CD14-positive monocyte (primary cell): ENCODE results near the gene ANXA11. TPM values are rescaled to one million over a fixed set of nuclear protein-coding genes. Genes with fewer than 3 reads are reported as not detected.
A peak's percentile ranks its signal among the peaks of the same experiment; 100 is the strongest.

Source experiments
- DNase-seq, 3 donors: peaks; one replicate each; pipeline ENCODE4 v3.0.0-alpha.2; 2011 to 2022
- H2AFZ ChIP-seq: 2 replicates; pipeline ENCODE4 v1.6.0; 2012; ENCODE audit warnings: mild to moderate bottlenecking, low read depth, low read length, inconsistent platforms; ENCODE audit not compliant: insufficient read depth, poor library complexity, severe bottlenecking
- H3K27ac ChIP-seq, 2 donors: 1 replicate in 1 of 2; 2 replicates in 1 of 2; pipeline ENCODE4 v1.5.1; 2012 to 2013; ENCODE audit warnings: low read length in 2 of 2, control low read depth in 1 of 2, inconsistent platforms in 1 of 2, low read depth in 1 of 2, mild to moderate bottlenecking in 1 of 2
- H3K27me3 ChIP-seq, 2 donors: one replicate each; pipeline versions ENCODE4 v1.6.0 to v1.6.1; 2011 to 2013; ENCODE audit warnings: low read length in 2 of 2; ENCODE audit not compliant: control insufficient read depth in 2 of 2, insufficient read depth in 2 of 2
- H3K36me3 ChIP-seq, 2 donors: replicated peaks in 1 of 2; 1 replicate in 1 of 2; 2 replicates in 1 of 2; pipeline versions ENCODE4 v1.5.1 to v1.6.1; 2012 to 2013; ENCODE audit warnings: low read length in 2 of 2, control low read depth in 1 of 2, inconsistent platforms in 1 of 2, mild to moderate bottlenecking in 1 of 2; ENCODE audit not compliant: insufficient read depth in 2 of 2, control insufficient read depth in 1 of 2
- H3K4me1 ChIP-seq, 2 donors: 1 replicate in 1 of 2; 2 replicates in 1 of 2; pipeline versions ENCODE4 v1.5.1 to v1.6.1; 2012 to 2013; ENCODE audit warnings: low read length in 2 of 2, control low read depth in 1 of 2, inconsistent platforms in 1 of 2, mild to moderate bottlenecking in 1 of 2, moderate library complexity in 1 of 2; ENCODE audit not compliant: insufficient read depth in 2 of 2, control insufficient read depth in 1 of 2
- H3K4me2 ChIP-seq: replicated peaks from 2 replicates; pipeline ENCODE3; 2012; ENCODE audit warnings: low read length, moderate library complexity, mild to moderate bottlenecking; ENCODE audit not compliant: poor library complexity, severe bottlenecking; ENCODE audit errors: extremely low read depth
- H3K4me3 ChIP-seq, 3 experiments: fragments of 200-600 bp in 1 of 3; sonication (generic) in 1 of 3; replicated peaks in 1 of 3; 1 replicate in 2 of 3; 2 replicates in 1 of 3; pipeline ENCODE4 v1.5.1; 2011 to 2013; ENCODE audit warnings: low read length in 3 of 3, mild to moderate bottlenecking in 3 of 3, control low read depth in 2 of 3, low read depth in 2 of 3, inconsistent platforms in 1 of 3, moderate library complexity in 1 of 3
- H3K79me2 ChIP-seq: 2 replicates; pipeline ENCODE4 v1.6.0; 2012; ENCODE audit warnings: mild to moderate bottlenecking, control low read depth, inconsistent platforms, low read length, moderate library complexity; ENCODE audit not compliant: insufficient read depth
- H3K9ac ChIP-seq: 2 replicates; pipeline ENCODE4 v1.6.0; 2017; ENCODE audit warnings: low read length, mild to moderate bottlenecking; ENCODE audit not compliant: insufficient read depth, poor library complexity, severe bottlenecking
- H3K9me3 ChIP-seq, 2 donors: replicated peaks in 1 of 2; 1 replicate in 1 of 2; 2 replicates in 1 of 2; pipeline versions ENCODE4 v1.5.1 to v1.6.1; 2012 to 2013; ENCODE audit warnings: low read length in 2 of 2, control low read depth in 1 of 2; ENCODE audit not compliant: control insufficient read depth in 1 of 2, insufficient read depth in 1 of 2
- H4K20me1 ChIP-seq: 2 replicates; pipeline ENCODE4 v1.6.0; 2012; ENCODE audit warnings: mild to moderate bottlenecking, low read length, control low read depth, moderate library complexity; ENCODE audit not compliant: insufficient read depth
- H3K27ac Mint-ChIP-seq, 7 donors: one replicate each; pipeline ENCODE4 v1.8.0; 2020; ENCODE audit warnings: mild to moderate bottlenecking in 7 of 7, mixed read lengths in 7 of 7, moderate library complexity in 6 of 7, inconsistent platforms in 2 of 7
- H3K27me3 Mint-ChIP-seq, 3 donors: one replicate each; pipeline ENCODE4 v1.8.0; 2021 to 2022; ENCODE audit warnings: low read depth in 3 of 3, mild to moderate bottlenecking in 3 of 3, mixed read lengths in 3 of 3, moderate library complexity in 3 of 3, inconsistent platforms in 1 of 3
- H3K36me3 Mint-ChIP-seq, 2 donors: one replicate each; pipeline ENCODE4 v1.8.0; 2020; ENCODE audit warnings: mixed read lengths in 2 of 2, inconsistent platforms in 1 of 2, mild to moderate bottlenecking in 1 of 2
- H3K4me1 Mint-ChIP-seq: one replicate; pipeline ENCODE4 v1.8.0; 2020; ENCODE audit warnings: mild to moderate bottlenecking, mixed read lengths
- H3K4me3 Mint-ChIP-seq, 2 donors: one replicate each; pipeline ENCODE4 v1.8.0; 2020; ENCODE audit warnings: mild to moderate bottlenecking in 2 of 2, mixed read lengths in 2 of 2, moderate library complexity in 1 of 2
- H3K9me3 Mint-ChIP-seq, 7 donors: one replicate each; pipeline ENCODE4 v1.8.0; 2020 to 2022; ENCODE audit warnings: mixed read lengths in 7 of 7, mild to moderate bottlenecking in 6 of 7, moderate library complexity in 6 of 7, inconsistent platforms in 2 of 7
- WGBS: methylation state at CpG from one replicate; pipeline ENCODE4 v1.1.5; 2013; ENCODE audit warnings: missing lambda C conversion rate; ENCODE audit not compliant: insufficient coverage; 5-methylcytosine and 5-hydroxymethylcytosine counted together
- intact Hi-C, 2 donors: fragments of 100-400 bp; cut with micrococcal nuclease; formaldehyde crosslinking; loops; one replicate each; pipeline versions ENCODE4 v1.15.0 to v1.15.1; 2023
- polyA plus RNA-seq, 3 donors: library from polyadenylated mRNA; depleted of rRNA in 1 of 3; unstranded in 2 of 3; stranded (reverse) in 1 of 3; fragments of 300-500 nt in 2 of 3; fragments of >200 nt in 1 of 3; fragmentation: Illumina TruSeq in 2 of 3; gene quantifications; 1 replicate in 2 of 3; 2 replicates in 1 of 3; pipeline ENCODE4 v1.2.3, GENCODE V29; 2012 to 2021
- TF ChIP-seq, protein P1 (sequence below): fragments of 200-600 bp; IDR thresholded peaks from one replicate; pipeline ENCODE4 v1.8.0; 2022; ENCODE audit warnings: antibody characterized with exemption, mild to moderate bottlenecking

ANXA11 gene
- polyA plus RNA-seq, 3 donors: 95.6 to 174 (median 134) TPM

DNA sequence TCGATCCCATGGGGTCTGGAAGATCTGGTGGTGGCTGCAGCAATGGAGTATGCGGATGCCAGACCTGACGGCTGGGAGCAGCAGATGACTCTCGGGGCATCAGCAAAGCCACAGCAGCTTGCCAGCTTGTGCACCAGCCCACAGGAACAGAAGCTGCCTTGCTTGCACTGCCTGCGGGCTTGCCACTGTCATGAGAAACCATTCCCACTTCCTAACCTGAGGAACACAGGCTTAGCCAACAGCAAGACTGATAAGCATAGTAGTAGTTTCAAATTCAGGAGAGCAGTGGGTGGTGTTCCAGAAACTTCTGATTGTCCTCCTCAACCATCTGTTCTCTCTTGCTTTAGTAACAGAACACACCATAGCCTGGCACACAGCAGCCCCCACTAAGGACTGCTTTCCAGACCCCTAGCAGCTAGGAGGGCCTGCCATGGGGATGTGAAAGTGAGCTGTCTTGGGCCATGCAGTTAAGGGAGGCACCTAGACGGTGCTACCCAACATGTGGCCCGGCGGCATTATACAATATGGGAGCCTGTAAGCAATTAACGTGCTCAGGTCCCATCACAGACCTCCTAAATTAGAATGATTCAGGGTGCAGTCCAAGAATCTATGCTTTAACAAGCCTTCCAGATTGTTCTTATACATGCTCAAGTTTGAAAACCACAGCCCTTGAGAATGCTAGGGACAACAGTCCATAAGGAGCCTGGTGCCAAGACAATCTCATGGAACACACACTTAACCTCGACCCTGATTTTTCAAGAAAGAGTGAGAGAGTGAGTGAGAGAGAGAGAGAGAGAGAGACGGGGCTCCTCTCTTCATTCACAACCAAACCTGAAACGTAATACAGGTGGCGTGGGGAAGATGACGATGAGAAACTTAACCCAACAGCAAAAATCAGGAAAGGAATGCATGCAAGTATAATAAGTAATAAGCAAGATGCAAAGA, 7.1 kb downstream of the ANXA11 start:
- H3K27me3 ChIP-seq: no peaks in the 10 kb centered on the region
- no peak for DNase-seq
- TF ChIP-seq, protein P1, sequence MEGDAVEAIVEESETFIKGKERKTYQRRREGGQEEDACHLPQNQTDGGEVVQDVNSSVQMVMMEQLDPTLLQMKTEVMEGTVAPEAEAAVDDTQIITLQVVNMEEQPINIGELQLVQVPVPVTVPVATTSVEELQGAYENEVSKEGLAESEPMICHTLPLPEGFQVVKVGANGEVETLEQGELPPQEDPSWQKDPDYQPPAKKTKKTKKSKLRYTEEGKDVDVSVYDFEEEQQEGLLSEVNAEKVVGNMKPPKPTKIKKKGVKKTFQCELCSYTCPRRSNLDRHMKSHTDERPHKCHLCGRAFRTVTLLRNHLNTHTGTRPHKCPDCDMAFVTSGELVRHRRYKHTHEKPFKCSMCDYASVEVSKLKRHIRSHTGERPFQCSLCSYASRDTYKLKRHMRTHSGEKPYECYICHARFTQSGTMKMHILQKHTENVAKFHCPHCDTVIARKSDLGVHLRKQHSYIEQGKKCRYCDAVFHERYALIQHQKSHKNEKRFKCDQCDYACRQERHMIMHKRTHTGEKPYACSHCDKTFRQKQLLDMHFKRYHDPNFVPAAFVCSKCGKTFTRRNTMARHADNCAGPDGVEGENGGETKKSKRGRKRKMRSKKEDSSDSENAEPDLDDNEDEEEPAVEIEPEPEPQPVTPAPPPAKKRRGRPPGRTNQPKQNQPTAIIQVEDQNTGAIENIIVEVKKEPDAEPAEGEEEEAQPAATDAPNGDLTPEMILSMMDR: no peak
- Mint-ChIP-seq H3K27ac (peak overlapping the region in 6 of 7 donors; percentile 9 to 92 (median 80)), H3K4me1 (peaks cover 96% of the 10 kb centered on the region), H3K27me3 (no peaks in the 10 kb centered on the region), H3K9me3 (no peaks in the 10 kb centered on the region), H3K4me3 (no peak overlapping the region), H3K36me3 (peaks cover 26 to 42% of the 10 kb centered on the region in 2 donors)
- H3K9me3 ChIP-seq: no peaks in the 10 kb centered on the region
- peak overlapping the region; percentile 6 for H3K4me2 ChIP-seq
- H3K4me3 ChIP-seq: no peak overlapping the region
- H3K27ac ChIP-seq: peak overlapping the region in 1 of 2 donors; percentile 81
- H4K20me1 ChIP-seq: peaks cover 75% of the 10 kb centered on the region
- intact Hi-C loops: no loop called here
- H3K9ac ChIP-seq: no peak overlapping the region
- peaks cover 98% of the 10 kb centered on the region for H3K79me2 ChIP-seq
- H2AFZ ChIP-seq: no peak overlapping the region
- 32% methylated on average over 9 of the region's 14 CpGs for WGBS
- H3K36me3 ChIP-seq: peaks cover 4 to 15% of the 10 kb centered on the region in 2 donors
- H3K4me1 ChIP-seq: peaks cover 81 to 85% of the 10 kb centered on the region in 2 donors

DNA sequence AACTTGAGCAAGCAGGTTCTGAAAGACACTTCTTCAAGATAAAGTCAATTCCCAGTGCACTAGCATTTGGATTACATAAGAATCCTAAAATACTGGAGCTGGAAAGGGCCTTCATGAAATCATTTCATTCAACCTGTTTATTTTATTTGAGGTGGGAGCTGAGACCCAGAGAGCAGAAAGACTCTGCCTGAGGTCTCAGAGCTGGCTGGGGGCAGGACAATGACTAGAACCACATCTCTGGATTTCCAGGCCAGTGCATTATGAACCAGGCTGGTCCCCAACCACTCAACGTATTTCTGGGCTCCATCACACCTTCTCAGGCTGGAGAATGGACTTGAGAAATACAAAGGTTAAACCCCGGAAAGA, 8.4 kb downstream of the ANXA11 start:
- H3K4me3 Mint-ChIP-seq: no peak overlapping the region
- no peaks in the 10 kb centered on the region for H3K27me3 Mint-ChIP-seq
- Histone ChIP-seq H3K79me2 (peaks cover 98% of the 10 kb centered on the region), H3K9ac (no peak overlapping the region), H2AFZ (no peak overlapping the region), H3K27me3 (no peaks in the 10 kb centered on the region), H3K27ac (peak overlapping the region in 1 of 2 donors; percentile 85), H3K4me3 (no peak overlapping the region), H3K4me2 (no peak overlapping the region), H3K9me3 (no peaks in the 10 kb centered on the region), H3K4me1 (peaks cover 75 to 85% of the 10 kb centered on the region in 2 donors), H3K36me3 (peaks cover 4 to 17% of the 10 kb centered on the region in 2 donors), H4K20me1 (peaks cover 75% of the 10 kb centered on the region)
- TF ChIP-seq, protein P1: no peak
- H3K36me3 Mint-ChIP-seq: peaks cover 23 to 46% of the 10 kb centered on the region in 2 donors
- DNase-seq: no peak
- H3K27ac Mint-ChIP-seq: peak overlapping the region in 3 of 7 donors; percentile 71 to 91 (median 77)
- WGBS: no CpG with 5 or more reads among the region's 2 CpGs
- intact Hi-C loops: no loop called here
- H3K4me1 Mint-ChIP-seq: peaks cover 94% of the 10 kb centered on the region
- no peaks in the 10 kb centered on the region for H3K9me3 Mint-ChIP-seq
